ENCODE measurements around the gene CYB561.

CYB561 gene

GRCh38 chr17:63491413-63491812 lies 45.3 kb upstream of the CYB561 start:
- no peak for DNase-seq (ENCODE audit: low read depth)
- H3K4me3 ChIP-seq (ENCODE audit: low read depth, low read length): no peak overlapping the region
- no peak for TF ChIP-seq CTCF (IDR thresholded peaks at IDR 0.05; ENCODE audit: control insufficient read depth, extremely low read depth, insufficient read depth)

- no peak overlapping the region for H3K4me3 ChIP-seq (ENCODE audit: low read depth, low read length)
- no peak for TF ChIP-seq CTCF (IDR thresholded peaks at IDR 0.05; ENCODE audit: control insufficient read depth, extremely low read depth, insufficient read depth)
- DNase-seq (ENCODE audit: low read depth): no peak
Measured at GRCh38 chr17:63490858-63491400, 44.8 kb upstream of the CYB561 start.

GRCh38 chr17:63490329-63490728 lies 44.2 kb upstream of the CYB561 start:
- no peak for DNase-seq (ENCODE audit: low read depth)
- no peak for TF ChIP-seq CTCF (IDR thresholded peaks at IDR 0.05; ENCODE audit: control insufficient read depth, extremely low read depth, insufficient read depth)
- no peak overlapping the region for H3K4me3 ChIP-seq (ENCODE audit: low read depth, low read length)

GRCh38 chr17:63489291-63489690 lies 43.2 kb upstream of the CYB561 start:
- no peak for DNase-seq (ENCODE audit: low read depth)
- TF ChIP-seq CTCF (IDR thresholded peaks at IDR 0.05; ENCODE audit: control insufficient read depth, extremely low read depth, insufficient read depth): no peak
- H3K4me3 ChIP-seq (ENCODE audit: low read depth, low read length): no peak overlapping the region

- DNase-seq (ENCODE audit: low read depth): no peak
- no peak overlapping the region for H3K4me3 ChIP-seq (ENCODE audit: low read depth, low read length)
- no peak for TF ChIP-seq CTCF (IDR thresholded peaks at IDR 0.05; ENCODE audit: control insufficient read depth, extremely low read depth, insufficient read depth)
Measured at GRCh38 chr17:63488851-63489250, 42.7 kb upstream of the CYB561 start.

- no peak overlapping the region for H3K4me3 ChIP-seq (ENCODE audit: low read depth, low read length)
- TF ChIP-seq CTCF (IDR thresholded peaks at IDR 0.05; ENCODE audit: control insufficient read depth, extremely low read depth, insufficient read depth): no peak
- no peak for DNase-seq (ENCODE audit: low read depth)
Measured at GRCh38 chr17:63487014-63487339, 40.9 kb upstream of the CYB561 start.

- H3K4me3 ChIP-seq (ENCODE audit: low read depth, low read length): no peak overlapping the region
- no peak for TF ChIP-seq CTCF (IDR thresholded peaks at IDR 0.05; ENCODE audit: control insufficient read depth, extremely low read depth, insufficient read depth)
- DNase-seq (ENCODE audit: low read depth): no peak
Measured at GRCh38 chr17:63486317-63487013, 40.4 kb upstream of the CYB561 start.
